Stimulated activated naive CD4-positive, alpha-beta T cell (primary cell): ENCODE data around the gene APC.

Experiments used
- DNase-seq, 6 experiments: peaks; one replicate each; lab custom pipeline; 2025; lab: John Stamatoyannopoulos, UW

Gene APC

GRCh38 chr5:112784726-112785125, 47.0 kb downstream of the APC start:
- no peak for DNase-seq

- DNase-seq, result no peak
Measured at GRCh38 chr5:112787261-112787660, 49.6 kb downstream of the APC start.

DNA sequence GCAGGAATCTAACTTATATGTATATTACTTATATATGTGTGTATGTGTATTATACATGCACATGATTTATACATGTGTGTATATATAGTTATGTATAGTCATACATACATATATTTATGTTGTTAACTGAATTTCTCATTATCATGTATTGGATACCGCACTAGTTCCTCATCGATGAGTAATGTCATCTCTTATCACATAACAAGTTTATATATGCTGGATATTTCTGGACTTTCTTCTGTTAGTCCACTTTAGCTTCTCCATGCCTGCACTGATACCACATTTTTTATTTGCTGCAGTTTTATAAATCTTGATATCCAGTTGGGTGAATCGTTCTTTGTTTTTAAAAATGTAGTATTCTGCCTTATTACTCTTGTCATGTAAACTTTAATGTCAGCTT, 50.2 kb downstream of the APC start:
- DNase-seq, result no peak

- no peak for DNase-seq
Measured at GRCh38 chr5:112793201-112793600, 55.5 kb downstream of the APC start.

- no peak for DNase-seq
Measured at GRCh38 chr5:112794410-112794809, 56.7 kb downstream of the APC start.

DNA sequence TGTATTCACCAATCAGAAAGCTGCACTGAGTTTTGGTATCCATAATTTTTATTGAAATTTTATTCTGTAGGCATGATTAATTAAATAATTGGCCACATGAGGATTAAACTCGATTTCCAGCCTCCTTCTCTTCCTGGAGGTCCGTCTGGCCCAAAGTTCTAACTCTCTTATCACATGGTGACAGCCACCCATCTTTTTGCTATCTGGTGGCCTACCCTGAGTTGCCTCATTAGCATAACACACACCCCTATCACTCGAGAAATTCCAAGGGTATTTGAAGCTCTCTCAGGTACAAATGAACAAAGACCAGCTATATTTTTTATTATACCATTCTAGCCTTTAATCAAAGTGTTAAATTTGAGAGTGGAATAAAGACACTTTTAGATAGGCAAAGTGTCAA, 57.7 kb downstream of the APC start:
- DNase-seq, result no peak

DNA sequence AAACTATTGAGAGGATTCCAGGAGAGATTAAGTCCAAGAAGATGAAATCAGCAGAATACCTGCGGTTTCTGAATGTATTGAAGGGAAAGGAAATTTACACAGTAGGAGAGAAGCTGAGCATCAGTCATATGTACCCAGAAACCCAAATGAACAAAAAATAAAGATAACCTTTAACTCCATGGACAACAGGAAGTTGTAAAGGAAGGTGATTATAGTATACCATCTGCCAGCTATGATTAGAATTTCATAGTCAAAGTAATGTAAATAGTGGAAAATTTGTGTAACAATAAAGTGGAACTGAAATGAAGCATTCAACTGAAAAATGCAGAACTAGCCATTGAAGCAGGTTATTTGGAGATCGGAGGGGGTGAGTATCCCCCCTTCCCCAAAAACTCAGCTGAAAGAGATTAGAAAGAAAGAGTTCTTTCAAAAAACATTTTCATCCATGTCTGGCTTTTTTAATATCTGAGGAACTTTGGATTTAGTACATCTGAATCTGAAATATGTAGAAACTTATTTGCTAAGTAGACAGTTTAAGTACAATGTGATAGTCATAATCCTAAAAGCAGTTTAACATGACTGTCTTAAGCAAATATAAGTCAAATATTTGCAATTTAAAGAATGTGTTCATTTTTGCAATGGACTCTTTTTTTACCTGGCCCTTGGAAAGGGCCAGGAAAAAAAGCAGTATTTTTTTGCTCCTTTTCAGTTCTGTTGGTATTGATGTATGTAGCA, 58.4 kb downstream of the APC start:
- DNase-seq, result no peak

GRCh38 chr5:112799661-112800060, 62.0 kb downstream of the APC start:
- no peak for DNase-seq

GRCh38 chr5:112800891-112801290, 63.2 kb downstream of the APC start:
- no peak for DNase-seq

DNA sequence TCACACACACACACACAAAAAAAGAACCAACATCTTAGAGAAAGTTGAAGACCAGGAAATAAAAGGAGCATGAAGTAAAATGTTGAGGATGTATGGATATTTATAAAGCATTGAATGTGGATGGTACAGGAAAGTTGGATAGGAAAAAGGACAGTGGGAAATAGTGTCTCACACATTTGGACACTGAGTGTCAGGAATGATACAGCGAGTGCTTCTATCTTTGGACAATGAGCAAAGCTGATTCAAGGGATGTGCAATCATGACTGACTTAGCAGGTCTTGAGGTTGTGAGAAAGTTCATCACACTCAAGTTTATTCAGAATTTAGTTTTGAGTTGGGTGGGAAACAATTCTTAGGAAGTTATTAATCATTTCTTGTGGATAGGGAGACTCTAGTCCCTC, 73.3 kb downstream of the APC start:
- no peak for DNase-seq

- DNase-seq, result no peak
Measured at GRCh38 chr5:112812549-112812948, 74.9 kb downstream of the APC start.

DNA sequence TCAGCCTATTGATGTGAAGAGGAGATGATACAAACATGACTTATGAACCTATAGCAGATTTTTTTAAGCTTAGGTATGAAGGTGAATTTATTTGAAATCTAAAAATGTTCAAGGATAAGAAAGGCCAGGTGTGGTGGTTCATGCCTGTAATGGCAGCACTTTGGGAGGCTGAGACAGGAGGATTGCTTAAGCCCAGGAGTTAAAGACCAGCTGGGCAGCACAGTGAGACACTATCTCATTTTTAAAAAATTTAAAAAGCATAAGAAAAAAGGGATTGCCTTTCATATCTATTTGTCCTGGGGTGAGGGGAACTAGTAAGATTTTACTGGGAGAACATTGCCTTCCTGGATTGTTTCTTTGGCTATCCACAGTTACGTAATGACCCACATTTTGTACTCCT, 82.6 kb downstream of the APC start:
- DNase-seq, result no peak

DNA sequence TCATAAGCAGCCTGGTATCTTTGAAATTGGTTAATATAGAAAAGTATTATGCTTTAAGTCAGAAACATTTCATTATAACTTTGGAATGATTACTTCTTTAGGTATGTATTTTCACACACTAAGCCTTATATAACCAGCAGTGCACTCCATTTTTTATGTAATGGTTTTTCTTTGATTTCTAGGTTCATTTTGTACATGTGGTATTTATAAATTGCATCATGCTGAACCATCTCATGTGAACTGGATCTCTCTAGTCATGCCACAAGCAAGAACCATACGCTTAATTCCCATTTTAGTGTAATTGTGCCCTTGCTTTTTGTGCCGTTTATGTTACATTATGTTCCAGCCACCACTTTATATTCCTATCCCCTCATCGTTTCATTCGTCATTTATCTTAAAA, 84.8 kb downstream of the APC start:
- DNase-seq, result no peak

DNA sequence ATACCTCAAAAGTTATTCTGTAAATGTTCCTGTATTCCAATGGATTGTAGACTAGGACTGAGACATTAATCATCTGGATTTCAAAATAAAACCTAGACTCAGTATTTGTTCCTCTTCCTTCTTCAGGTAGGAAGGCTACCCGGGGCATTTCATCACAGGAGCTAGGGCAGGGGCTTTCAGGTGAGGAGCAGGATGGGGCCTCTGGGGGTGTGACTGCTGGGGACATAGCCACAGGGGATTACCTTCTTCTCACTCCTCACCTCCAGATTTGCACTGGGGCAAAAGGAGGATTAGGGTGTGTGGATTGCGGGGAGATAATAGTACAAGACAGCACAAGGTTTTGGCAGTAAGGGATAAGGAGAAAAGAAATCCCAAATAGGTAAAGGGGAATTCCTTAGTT, 85.5 kb downstream of the APC start:
- no peak for DNase-seq

DNA sequence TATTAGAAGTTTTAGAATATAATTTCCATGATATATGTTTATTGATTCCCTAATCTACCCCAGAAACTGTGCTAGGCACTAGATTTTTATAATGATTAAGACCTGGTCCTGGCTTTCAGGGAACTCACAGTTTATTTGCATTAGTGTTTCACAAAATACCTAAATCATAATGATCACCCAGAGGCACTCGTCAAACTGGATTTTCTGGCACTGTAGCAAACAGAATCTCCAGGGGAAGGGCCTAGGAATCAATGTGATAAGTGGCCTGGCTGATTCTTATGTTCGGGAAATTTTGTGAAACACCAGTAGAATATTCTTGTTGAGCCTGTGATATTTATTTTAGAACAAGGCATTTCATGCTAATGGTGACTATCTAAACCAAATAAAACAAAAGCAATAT, 86.0 kb downstream of the APC start:
- DNase-seq, result no peak

DNA sequence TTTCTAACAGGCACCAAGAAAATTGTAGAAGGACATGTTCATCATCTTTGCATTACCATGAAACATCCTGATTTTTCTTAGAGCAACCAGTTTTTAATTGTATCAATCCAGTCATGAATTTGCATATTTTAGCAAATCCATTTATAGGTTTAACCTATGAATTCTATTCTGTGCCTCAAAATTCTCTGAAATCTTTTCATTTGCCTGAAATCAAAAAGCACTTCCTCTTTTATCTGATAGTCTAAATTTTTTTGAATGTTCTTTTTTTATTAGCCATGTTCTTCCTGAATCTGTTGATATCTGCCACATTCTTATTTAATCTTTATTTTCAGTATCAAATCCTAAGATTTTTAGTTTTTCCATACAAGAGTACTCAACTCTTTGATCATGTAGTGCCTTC, 86.5 kb downstream of the APC start:
- DNase-seq, result no peak

DNA sequence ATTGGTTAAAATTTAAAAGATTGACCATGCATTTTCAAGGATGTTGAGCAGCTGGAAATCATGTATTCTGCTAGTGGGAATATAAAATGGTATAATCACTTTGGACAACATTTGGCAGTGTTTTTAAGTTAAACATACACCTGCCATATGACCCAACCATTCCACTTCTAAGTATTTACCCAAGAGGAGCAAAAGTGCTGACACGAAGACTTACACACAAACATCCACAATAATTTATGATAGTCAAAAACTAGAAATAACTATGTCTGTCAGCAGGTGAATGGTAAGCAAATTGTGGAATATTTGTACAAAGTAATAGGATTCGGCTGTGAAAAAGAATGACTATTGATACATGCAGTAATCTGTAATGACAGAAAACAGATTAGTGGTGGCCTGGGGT, 92.7 kb downstream of the APC start:
- no peak for DNase-seq

GRCh38 chr5:112833971-112834370, 96.3 kb downstream of the APC start:
- no peak for DNase-seq

DNA sequence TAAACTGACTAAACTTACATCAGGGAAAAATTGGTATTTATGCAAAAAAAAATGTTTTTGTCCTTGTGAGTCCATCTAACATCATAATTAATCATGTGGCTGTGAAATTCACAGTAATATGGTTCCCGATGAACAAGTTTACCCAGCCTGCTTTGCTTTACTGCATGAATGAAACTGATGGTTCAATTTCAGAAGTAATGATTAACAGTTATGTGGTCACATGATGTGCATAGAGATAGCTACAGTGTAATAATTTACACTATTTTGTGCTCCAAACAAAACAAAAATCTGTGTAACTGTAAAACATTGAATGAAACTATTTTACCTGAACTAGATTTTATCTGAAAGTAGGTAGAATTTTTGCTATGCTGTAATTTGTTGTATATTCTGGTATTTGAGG, 106.8 kb downstream of the APC start:
- no peak for DNase-seq

- no peak for DNase-seq
Measured at GRCh38 chr5:112846556-112846955, 108.9 kb downstream of the APC start.

- DNase-seq, result no peak
Measured at GRCh38 chr5:112847306-112847705, 109.6 kb downstream of the APC start.

DNA sequence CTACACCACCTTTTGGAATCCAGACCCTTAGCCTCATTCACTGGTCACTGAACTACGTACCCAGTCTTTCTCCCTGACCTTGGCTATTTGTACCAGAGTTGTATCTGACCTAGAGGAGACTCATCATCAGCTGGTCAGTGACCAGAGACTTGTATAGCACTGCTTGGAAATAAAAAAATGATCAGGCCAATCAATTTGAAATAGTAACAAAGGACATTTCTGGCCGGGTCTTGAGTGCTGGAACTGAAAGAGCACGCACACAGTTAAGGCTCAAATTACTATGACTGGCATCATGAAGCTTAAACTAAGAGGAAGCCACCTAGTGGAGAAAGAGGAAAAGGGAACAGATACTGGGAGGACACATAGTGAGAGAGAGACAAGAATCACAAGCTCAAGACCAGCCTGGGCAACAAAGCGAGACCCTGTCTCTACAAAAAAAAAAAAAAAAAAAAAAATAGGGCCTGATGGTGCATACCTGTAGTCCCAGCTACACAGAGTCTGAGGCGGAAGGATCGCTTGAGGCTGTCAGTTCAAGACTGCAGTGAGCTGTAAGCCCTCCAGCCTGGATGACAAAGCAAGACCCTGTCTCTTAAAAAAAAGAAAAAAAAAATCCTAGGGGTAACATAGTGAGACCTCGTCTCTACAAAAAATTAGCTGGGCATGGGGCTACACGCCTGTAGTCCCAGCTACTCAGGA, 110.6 kb downstream of the APC start:
- DNase-seq, result peak in 3 of 6 experiments; percentile 13 to 43 (median 36)

GRCh38 chr5:112849912-112850311, 112.2 kb downstream of the APC start:
- no peak for DNase-seq

GRCh38 chr5:112854651-112855050, 117.0 kb downstream of the APC start:
- DNase-seq, result no peak
